DOHH2 (cell line): ENCODE data around the gene PHKA2.

Experiments used
- CTCF ChIP-seq: fragments of 200-600 bp; sonication (generic); IDR thresholded peaks from one replicate; pipeline ENCODE4 v1.5.1; 2014; ENCODE audit warnings: antibody characterized with exemption, mild to moderate bottlenecking, low read depth, low read length; ENCODE audit not compliant: poor library complexity, severe bottlenecking
- EZH2phosphoT487 ChIP-seq: fragments of 200-600 bp; sonication (generic); IDR thresholded peaks from 2 replicates; pipeline ENCODE4 v1.6.1; 2017; ENCODE audit warnings: borderline replicate concordance, mild to moderate bottlenecking, antibody characterized with exemption, low read length, moderate library complexity, mixed read lengths

DNA sequence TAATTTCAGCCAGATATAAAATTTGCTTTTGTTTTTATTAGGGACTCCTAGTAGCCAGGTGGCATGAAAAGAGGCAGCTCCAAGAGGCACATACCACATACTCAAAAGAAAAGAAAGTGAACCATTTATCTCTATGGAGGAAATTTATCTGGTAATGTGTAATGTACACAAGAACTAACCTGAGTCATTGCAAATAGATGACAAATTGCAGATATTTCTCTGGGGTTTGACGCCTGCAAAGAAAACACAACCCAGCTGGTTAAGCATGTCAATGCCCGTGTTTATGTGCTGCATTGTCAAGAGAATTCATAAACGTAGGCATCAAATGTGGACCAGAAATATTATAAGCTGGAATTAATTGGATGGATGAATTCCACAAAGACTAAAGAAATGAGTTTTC is 46.9 kb upstream of the PHKA2 start:
- no peak for TF ChIP-seq CTCF
- no peak for TF ChIP-seq EZH2phosphoT487
